ENCODE data around the gene TRMO. TPM values are rescaled to one million over a fixed set of nuclear protein-coding genes. Genes with fewer than 3 reads are reported as not detected.

The TRMO gene
- total and polyA plus RNA-seq, 9 of the 15 experiments (the other 6 are each of a cell fraction or from before 2014, with no cell fraction given) = 5.6 to 22.4 (median 16.2) TPM

DNA sequence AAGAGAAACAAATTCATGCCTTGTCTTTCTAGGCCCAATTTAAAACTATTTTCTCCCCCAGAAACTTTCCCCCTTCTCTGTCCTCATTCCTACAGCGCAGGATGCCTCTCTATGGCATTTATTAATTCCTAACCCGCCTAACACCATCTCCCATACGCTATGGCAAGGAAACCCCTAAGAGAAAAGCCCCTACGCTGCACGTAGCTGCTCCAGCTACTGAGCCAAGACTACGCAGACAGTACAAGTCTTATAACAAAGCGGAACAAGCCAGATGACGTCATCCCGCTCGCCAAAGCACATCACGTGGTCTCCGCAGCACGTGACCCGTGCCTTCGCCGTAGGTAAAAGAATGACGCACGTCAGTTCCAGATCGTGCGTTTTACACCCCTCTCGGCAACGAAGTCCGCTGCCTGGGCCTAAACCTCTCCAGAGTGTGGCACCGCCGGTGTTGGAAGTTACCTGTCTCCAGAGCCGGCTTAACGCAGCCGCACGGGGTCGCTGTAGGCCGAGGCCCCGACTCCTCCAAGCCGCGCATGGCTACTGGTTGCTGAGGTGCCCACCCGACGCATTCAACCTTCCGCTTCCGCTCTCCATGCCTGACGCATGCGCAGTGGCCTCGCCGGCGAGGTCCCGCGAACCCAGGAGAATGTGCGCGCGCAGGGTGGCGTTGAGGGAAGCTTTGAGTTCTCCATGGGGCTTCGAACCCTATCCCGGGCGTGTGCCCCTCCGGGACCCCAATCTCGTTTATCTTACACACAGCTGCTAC lies at the start of gene TRMO (continued):
- TF ChIP-seq CEBPG (CRISPR knock-in tag; IDR thresholded peaks at IDR 0.05) = peak; percentile 74
- peak; percentile 31 to 66; a peak in 1 of 4 replicates for TF ChIP-seq CEBPG (tag; conservative IDR thresholded peaks at IDR 0.05 in 1 of 2, IDR thresholded peaks at IDR 0.05 in 1 of 2)
- TF ChIP-seq MCM3 (IDR thresholded peaks at IDR 0.05) = no peak
- TF ChIP-seq ZNF324 (CRISPR knock-in tag; IDR thresholded peaks at IDR 0.05) = peak; percentile 59
- TF ChIP-seq ZNF197 (CRISPR knock-in tag; IDR thresholded peaks at IDR 0.05; ENCODE audit: low read depth) = peak; percentile 65; the same call in 1 of the 2 replicates
- no peak for TF ChIP-seq RFX5 (IDR thresholded peaks at IDR 0.05; ENCODE audit: low read depth, low read length)
- TF ChIP-seq ZNF764 (CRISPR knock-in tag; IDR thresholded peaks at IDR 0.05; ENCODE audit: low read depth) = no peak
- TF ChIP-seq ZNF316 (IDR thresholded peaks at IDR 0.05) = no peak
- no peak for TF ChIP-seq KLF1 (tag; IDR thresholded peaks at IDR 0.05)
- TF ChIP-seq, protein P1, sequence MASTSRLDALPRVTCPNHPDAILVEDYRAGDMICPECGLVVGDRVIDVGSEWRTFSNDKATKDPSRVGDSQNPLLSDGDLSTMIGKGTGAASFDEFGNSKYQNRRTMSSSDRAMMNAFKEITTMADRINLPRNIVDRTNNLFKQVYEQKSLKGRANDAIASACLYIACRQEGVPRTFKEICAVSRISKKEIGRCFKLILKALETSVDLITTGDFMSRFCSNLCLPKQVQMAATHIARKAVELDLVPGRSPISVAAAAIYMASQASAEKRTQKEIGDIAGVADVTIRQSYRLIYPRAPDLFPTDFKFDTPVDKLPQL (IDR thresholded peaks at IDR 0.05; ENCODE audit: extremely low read depth, insufficient read length) = no peak
- 0 out of 2 replicates have a peak, but pooled peaks have one; percentile 49 for TF ChIP-seq STAT5B (CRISPR knock-in tag; IDR thresholded peaks at IDR 0.05)
- TF ChIP-seq NR4A1 (CRISPR knock-in tag; IDR thresholded peaks at IDR 0.05) = peak; percentile 97
- TF ChIP-seq NR4A1 (tag; IDR thresholded peaks at IDR 0.05) = 0 out of 2 replicates have a peak, but pooled peaks have one; percentile 83
- TF ChIP-seq POLR2AphosphoS5 (IDR thresholded peaks at IDR 0.05; ENCODE audit: control insufficient read depth, insufficient read depth, low read depth, low read length) = peak; percentile 94
- peak; percentile 91 for TF ChIP-seq GABPA (tag; conservative IDR thresholded peaks at IDR 0.05; ENCODE audit: low read depth)
- TF ChIP-seq ELK3 (CRISPR knock-in tag; IDR thresholded peaks at IDR 0.05) = no peak
- TF ChIP-seq, protein P2, sequence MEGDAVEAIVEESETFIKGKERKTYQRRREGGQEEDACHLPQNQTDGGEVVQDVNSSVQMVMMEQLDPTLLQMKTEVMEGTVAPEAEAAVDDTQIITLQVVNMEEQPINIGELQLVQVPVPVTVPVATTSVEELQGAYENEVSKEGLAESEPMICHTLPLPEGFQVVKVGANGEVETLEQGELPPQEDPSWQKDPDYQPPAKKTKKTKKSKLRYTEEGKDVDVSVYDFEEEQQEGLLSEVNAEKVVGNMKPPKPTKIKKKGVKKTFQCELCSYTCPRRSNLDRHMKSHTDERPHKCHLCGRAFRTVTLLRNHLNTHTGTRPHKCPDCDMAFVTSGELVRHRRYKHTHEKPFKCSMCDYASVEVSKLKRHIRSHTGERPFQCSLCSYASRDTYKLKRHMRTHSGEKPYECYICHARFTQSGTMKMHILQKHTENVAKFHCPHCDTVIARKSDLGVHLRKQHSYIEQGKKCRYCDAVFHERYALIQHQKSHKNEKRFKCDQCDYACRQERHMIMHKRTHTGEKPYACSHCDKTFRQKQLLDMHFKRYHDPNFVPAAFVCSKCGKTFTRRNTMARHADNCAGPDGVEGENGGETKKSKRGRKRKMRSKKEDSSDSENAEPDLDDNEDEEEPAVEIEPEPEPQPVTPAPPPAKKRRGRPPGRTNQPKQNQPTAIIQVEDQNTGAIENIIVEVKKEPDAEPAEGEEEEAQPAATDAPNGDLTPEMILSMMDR (IDR thresholded peaks at IDR 0.05 in 2 of 3, conservative IDR thresholded peaks at IDR 0.05 in 1 of 3; ENCODE audit: insufficient read depth in 2 of 3, low read depth in 1 of 3, low read length in 3 of 3) = peak; percentile 83 to 95 (median 87)
- no peak for TF ChIP-seq RBM22 (IDR thresholded peaks at IDR 0.05; ENCODE audit: low read depth, low read length, poor library complexity, severe bottlenecking)
- TF ChIP-seq ZBTB7A (IDR thresholded peaks at IDR 0.05; ENCODE audit: borderline replicate concordance, control insufficient read depth, low read depth, low read length) = peak; percentile 53; the same call in 1 of the 2 replicates
- 0 out of 2 replicates have a peak, but pooled peaks have one; percentile 9 for TF ChIP-seq SREBF1 (IDR thresholded peaks at IDR 0.05; ENCODE audit: borderline replicate concordance, low read depth, low read length)
